ENCODE data around the gene GTF2IRD1.
A peak's percentile ranks its signal among the peaks of the same experiment; 100 is the strongest.

The GTF2IRD1 gene

DNA sequence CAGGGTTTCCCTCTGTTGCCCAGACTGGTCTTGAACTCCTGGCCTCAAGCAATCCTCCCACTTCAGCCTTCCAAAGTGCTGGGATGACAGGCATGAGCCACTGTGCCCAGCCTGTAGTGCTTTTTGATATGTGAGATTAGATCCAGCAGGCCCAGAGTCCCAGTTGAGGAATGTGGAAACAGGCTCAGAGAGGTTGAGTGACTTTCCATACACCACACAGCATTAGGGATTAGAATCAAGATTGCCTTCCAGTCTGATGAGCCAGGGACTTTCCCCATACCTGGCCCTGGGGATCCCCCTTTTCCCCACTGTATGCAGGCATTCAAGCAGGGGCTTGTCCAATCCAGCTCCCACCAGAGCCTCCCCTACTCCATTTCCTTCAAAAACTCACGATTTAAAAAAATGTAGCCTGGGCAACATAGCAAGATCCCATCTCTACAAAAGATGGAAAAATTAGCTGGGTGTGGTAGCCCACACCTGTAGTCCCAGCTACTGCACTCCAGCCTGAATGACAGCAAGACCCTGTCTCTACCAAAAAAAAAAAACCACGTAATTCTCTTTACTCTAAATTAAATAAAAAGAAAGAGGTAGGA lies 128.8 kb downstream of the GTF2IRD1 start:
- Mint-ChIP-seq H3K4me1 (peaks cover 48% of the 10 kb centered on the region), H3K4me3 (no peak overlapping the region), H3K27ac (no peak overlapping the region), H3K9me3 (no peaks in the 10 kb centered on the region), H3K36me3 (ENCODE audit: low read depth) (peaks cover 24% of the 10 kb centered on the region), H3K27me3 (ENCODE audit: low read depth, poor library complexity) (no peaks in the 10 kb centered on the region)
- no peak for DNase-seq
- TF ChIP-seq, protein P1, sequence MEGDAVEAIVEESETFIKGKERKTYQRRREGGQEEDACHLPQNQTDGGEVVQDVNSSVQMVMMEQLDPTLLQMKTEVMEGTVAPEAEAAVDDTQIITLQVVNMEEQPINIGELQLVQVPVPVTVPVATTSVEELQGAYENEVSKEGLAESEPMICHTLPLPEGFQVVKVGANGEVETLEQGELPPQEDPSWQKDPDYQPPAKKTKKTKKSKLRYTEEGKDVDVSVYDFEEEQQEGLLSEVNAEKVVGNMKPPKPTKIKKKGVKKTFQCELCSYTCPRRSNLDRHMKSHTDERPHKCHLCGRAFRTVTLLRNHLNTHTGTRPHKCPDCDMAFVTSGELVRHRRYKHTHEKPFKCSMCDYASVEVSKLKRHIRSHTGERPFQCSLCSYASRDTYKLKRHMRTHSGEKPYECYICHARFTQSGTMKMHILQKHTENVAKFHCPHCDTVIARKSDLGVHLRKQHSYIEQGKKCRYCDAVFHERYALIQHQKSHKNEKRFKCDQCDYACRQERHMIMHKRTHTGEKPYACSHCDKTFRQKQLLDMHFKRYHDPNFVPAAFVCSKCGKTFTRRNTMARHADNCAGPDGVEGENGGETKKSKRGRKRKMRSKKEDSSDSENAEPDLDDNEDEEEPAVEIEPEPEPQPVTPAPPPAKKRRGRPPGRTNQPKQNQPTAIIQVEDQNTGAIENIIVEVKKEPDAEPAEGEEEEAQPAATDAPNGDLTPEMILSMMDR (IDR thresholded peaks at IDR 0.05): no peak

GRCh38 chr7:74583630-74584029 lies 129.9 kb downstream of the GTF2IRD1 start:
- H3K4me1 Mint-ChIP-seq: peaks cover 59% of the 10 kb centered on the region
- H3K36me3 Mint-ChIP-seq (ENCODE audit: low read depth): peaks cover 18% of the 10 kb centered on the region
- TF ChIP-seq, protein P1 (IDR thresholded peaks at IDR 0.05): no peak
- peaks cover 2% of the 10 kb centered on the region for H3K27me3 Mint-ChIP-seq (ENCODE audit: low read depth, poor library complexity)
- H3K9me3 Mint-ChIP-seq: no peaks in the 10 kb centered on the region
- H3K4me3 Mint-ChIP-seq: no peak overlapping the region
- H3K27ac Mint-ChIP-seq: peak overlapping the region; percentile 78
- no peak for DNase-seq

DNA sequence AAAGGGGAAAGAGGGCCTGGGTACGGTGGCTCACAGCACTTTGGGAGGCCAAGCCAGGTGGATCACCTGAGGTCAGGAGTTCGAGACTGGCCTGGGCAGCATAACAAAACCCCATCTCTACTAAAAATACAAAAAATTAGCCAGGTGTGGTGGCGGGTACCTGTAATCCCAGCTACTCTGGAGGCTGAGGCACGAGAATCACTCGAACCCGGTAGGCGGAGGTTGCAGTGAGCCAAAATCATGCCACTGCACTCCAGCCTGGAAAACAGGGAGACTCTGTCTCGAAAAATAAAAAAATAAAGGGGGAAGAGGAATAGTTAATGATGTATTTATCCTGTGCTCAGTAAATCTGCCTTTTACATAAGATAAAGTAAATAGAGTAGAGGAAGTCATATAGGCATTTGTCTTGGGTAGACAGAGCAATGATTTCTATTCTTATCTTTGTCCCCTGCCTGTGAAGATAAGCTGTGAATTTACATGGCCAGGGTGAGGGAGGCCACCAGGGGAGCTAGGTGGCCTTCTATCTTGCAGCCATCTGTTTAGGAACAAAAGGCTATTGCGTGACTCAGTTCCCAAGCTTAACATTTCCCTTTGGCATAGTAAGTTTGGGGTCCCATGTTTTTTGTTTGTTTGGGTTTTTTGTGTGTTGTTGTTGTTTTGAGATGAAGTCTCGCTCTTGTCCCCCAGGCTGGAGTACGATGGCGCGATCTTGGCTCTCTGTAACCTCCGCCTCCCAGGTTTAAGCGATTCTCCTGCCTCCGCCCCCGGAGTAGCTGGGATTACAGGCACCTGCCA lies 130.7 kb downstream of the GTF2IRD1 start:
- Mint-ChIP-seq H3K27me3 (ENCODE audit: low read depth, poor library complexity) (peaks cover 2% of the 10 kb centered on the region), H3K27ac (peak overlapping the region; percentile 22), H3K4me1 (peaks cover 63% of the 10 kb centered on the region), H3K4me3 (no peak overlapping the region), H3K36me3 (ENCODE audit: low read depth) (peaks cover 18% of the 10 kb centered on the region), H3K9me3 (no peaks in the 10 kb centered on the region)
- DNase-seq: no peak
- TF ChIP-seq, protein P1 (IDR thresholded peaks at IDR 0.05): no peak

GRCh38 chr7:74585844-74586243 lies 132.1 kb downstream of the GTF2IRD1 start:
- H3K9me3 Mint-ChIP-seq: no peaks in the 10 kb centered on the region
- peaks cover 54% of the 10 kb centered on the region for H3K4me1 Mint-ChIP-seq
- no peak overlapping the region for H3K4me3 Mint-ChIP-seq
- no peak for DNase-seq
- peak overlapping the region; percentile 99 for H3K27ac Mint-ChIP-seq
- peaks cover 14% of the 10 kb centered on the region for H3K36me3 Mint-ChIP-seq (ENCODE audit: low read depth)
- H3K27me3 Mint-ChIP-seq (ENCODE audit: low read depth, poor library complexity): peaks cover 2% of the 10 kb centered on the region
- TF ChIP-seq, protein P1 (IDR thresholded peaks at IDR 0.05): no peak

GRCh38 chr7:74586258-74587175 lies 132.8 kb downstream of the GTF2IRD1 start:
- Mint-ChIP-seq H3K27ac (peak overlapping the region; percentile 99), H3K9me3 (no peaks in the 10 kb centered on the region), H3K4me3 (peak overlapping the region; percentile 57), H3K27me3 (ENCODE audit: low read depth, poor library complexity) (peaks cover 2% of the 10 kb centered on the region), H3K36me3 (ENCODE audit: low read depth) (peaks cover 19% of the 10 kb centered on the region), H3K4me1 (peaks cover 54% of the 10 kb centered on the region)
- no peak for DNase-seq
- TF ChIP-seq, protein P1 (IDR thresholded peaks at IDR 0.05): no peak

All from nephron progenitor cell (in vitro differentiated cells).